Trophoblast cell (in vitro differentiated cells and primary cell): ENCODE data around the gene DIAPH3.

Experiments
- DNase-seq, 2 donors: peaks; one replicate each; pipeline ENCODE4 v3.0.0-alpha.2; 2016
- H2AFZ ChIP-seq: 2 replicates; pipeline ENCODE4 v1.6.1; 2013; ENCODE audit warnings: low read length, moderate library complexity, mild to moderate bottlenecking; ENCODE audit not compliant: insufficient read depth, poor library complexity
- H2AK5ac ChIP-seq: 2 replicates; pipeline ENCODE4 v1.6.1; 2013; ENCODE audit warnings: mild to moderate bottlenecking, low read length
- H2BK120ac ChIP-seq: 2 replicates; pipeline ENCODE4 v1.6.1; 2013; ENCODE audit warnings: low read length, mild to moderate bottlenecking, moderate library complexity; ENCODE audit not compliant: insufficient read depth, poor library complexity
- H2BK12ac ChIP-seq: 2 replicates; pipeline ENCODE4 v1.6.1; 2013; ENCODE audit warnings: mild to moderate bottlenecking, low read length, moderate library complexity
- H2BK5ac ChIP-seq: 2 replicates; pipeline ENCODE4 v1.6.1; 2013; ENCODE audit warnings: low read length, low read depth, moderate library complexity, mild to moderate bottlenecking; ENCODE audit not compliant: poor library complexity
- H3K14ac ChIP-seq: 2 replicates; pipeline ENCODE4 v1.6.1; 2013; ENCODE audit warnings: mild to moderate bottlenecking, low read length
- H3K18ac ChIP-seq: 2 replicates; pipeline ENCODE4 v1.6.1; 2013; ENCODE audit warnings: mild to moderate bottlenecking, low read length
- H3K23ac ChIP-seq: 2 replicates; pipeline ENCODE4 v1.6.1; 2013; ENCODE audit warnings: low read length
- H3K27ac ChIP-seq: 2 replicates; pipeline ENCODE4 v1.5.1; 2013; ENCODE audit warnings: low read depth, mild to moderate bottlenecking, inconsistent platforms, low read length, moderate library complexity
- H3K27me3 ChIP-seq: 2 replicates; pipeline ENCODE4 v1.6.1; 2013; ENCODE audit warnings: inconsistent platforms, mild to moderate bottlenecking, low read length, moderate library complexity; ENCODE audit not compliant: insufficient read depth
- H3K36me3 ChIP-seq, 2 experiments: 1 replicate in 1 of 2; 2 replicates in 1 of 2; pipeline ENCODE4 v1.6.1; 2013; ENCODE audit warnings: low read length in 2 of 2, mild to moderate bottlenecking in 2 of 2, moderate library complexity in 1 of 2; ENCODE audit not compliant: insufficient read depth in 2 of 2, control insufficient read depth in 1 of 2
- H3K4ac ChIP-seq: 2 replicates; pipeline ENCODE4 v1.6.1; 2013; ENCODE audit warnings: low read depth, mild to moderate bottlenecking, low read length, moderate library complexity
- H3K4me1 ChIP-seq, 2 experiments: 1 replicate in 1 of 2; 2 replicates in 1 of 2; pipeline ENCODE4 v1.6.1; 2013; ENCODE audit warnings: low read length in 2 of 2, mild to moderate bottlenecking in 2 of 2, moderate library complexity in 1 of 2; ENCODE audit not compliant: insufficient read depth in 2 of 2, control insufficient read depth in 1 of 2
- H3K4me2 ChIP-seq: 2 replicates; pipeline ENCODE4 v1.6.1; 2013; ENCODE audit warnings: inconsistent platforms, mild to moderate bottlenecking, low read length, moderate library complexity
- H3K4me3 ChIP-seq: 2 replicates; pipeline ENCODE4 v1.5.1; 2013; ENCODE audit warnings: mild to moderate bottlenecking, low read depth, low read length, inconsistent platforms
- H3K79me1 ChIP-seq: one replicate; pipeline ENCODE4 v1.6.1; 2013; ENCODE audit warnings: low read length
- H3K79me2 ChIP-seq: 2 replicates; pipeline ENCODE4 v1.6.1; 2013; ENCODE audit warnings: low read length, mild to moderate bottlenecking; ENCODE audit not compliant: control insufficient read depth, insufficient read depth, poor library complexity
- H3K9ac ChIP-seq: 2 replicates; pipeline ENCODE4 v1.6.1; 2013; ENCODE audit warnings: mild to moderate bottlenecking, low read length
- H3K9me3 ChIP-seq: 2 replicates; pipeline ENCODE4 v1.6.1; 2013; ENCODE audit warnings: low read depth, mild to moderate bottlenecking, control low read depth, inconsistent platforms, low read length; ENCODE audit not compliant: insufficient read depth
- H4K12ac ChIP-seq: 2 replicates; pipeline ENCODE4 v1.6.1; 2013; ENCODE audit warnings: low read depth, mild to moderate bottlenecking, low read length, moderate library complexity
- H4K8ac ChIP-seq: 2 replicates; pipeline ENCODE4 v1.6.1; 2013; ENCODE audit warnings: low read depth, mild to moderate bottlenecking, low read length, moderate library complexity
- H4K91ac ChIP-seq: one replicate; pipeline ENCODE4 v1.6.1; 2013; ENCODE audit warnings: low read depth, mild to moderate bottlenecking, low read length, moderate library complexity
- WGBS: extraction: QIAGEN DNeasy Blood & Tissue Kit; methylation state at CpG from one replicate; pipeline ENCODE4 v1.1.7; 2013; ENCODE audit warnings: missing lambda C conversion rate; ENCODE audit not compliant: insufficient read length, insufficient coverage; ENCODE audit errors: extremely low coverage; 5-methylcytosine and 5-hydroxymethylcytosine counted together

The DIAPH3 gene

DNA sequence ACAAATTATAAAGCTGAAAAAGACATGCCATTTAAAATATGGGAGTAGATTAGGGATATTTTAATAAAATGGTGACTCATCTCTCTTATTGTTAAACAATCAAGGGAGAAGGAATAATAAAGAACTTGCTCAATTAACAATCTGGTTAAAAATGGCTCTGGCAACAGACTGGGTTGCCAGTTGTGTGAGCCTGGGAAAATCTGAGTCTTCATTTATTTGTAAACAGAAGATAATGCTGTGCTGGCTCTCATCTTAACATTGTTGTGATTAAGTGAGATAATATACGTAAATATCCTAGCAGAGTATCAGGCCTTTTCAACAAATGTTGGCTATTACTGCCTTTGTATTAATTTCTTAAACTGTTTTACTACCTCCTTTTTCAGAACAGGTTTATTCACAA is 453.3 kb downstream of the DIAPH3 start:
- Histone ChIP-seq H2BK5ac (no peak overlapping the region), H3K9me3 (no peaks in the 10 kb centered on the region), H2BK12ac (no peak overlapping the region), H3K79me1 (no peaks in the 10 kb centered on the region), H3K14ac (no peak overlapping the region), H4K91ac (no peak overlapping the region), H2AK5ac (no peak overlapping the region), H3K36me3 (no peaks in the 10 kb centered on the region), H4K8ac (no peak overlapping the region), H3K23ac (no peak overlapping the region), H3K18ac (no peak overlapping the region), H3K9ac (no peak overlapping the region), H3K4me3 (no peak overlapping the region), H2AFZ (no peak overlapping the region), H3K4me2 (no peak overlapping the region), H2BK120ac (no peak overlapping the region), H3K4me1 (no peaks in the 10 kb centered on the region), H3K4ac (no peak overlapping the region), H3K27ac (no peak overlapping the region), H3K79me2 (no peaks in the 10 kb centered on the region), H3K27me3 (no peaks in the 10 kb centered on the region), H4K12ac (no peak overlapping the region)
- no peak for DNase-seq
- WGBS = no CpG with 5 or more reads among the region's 1 CpG

DNA sequence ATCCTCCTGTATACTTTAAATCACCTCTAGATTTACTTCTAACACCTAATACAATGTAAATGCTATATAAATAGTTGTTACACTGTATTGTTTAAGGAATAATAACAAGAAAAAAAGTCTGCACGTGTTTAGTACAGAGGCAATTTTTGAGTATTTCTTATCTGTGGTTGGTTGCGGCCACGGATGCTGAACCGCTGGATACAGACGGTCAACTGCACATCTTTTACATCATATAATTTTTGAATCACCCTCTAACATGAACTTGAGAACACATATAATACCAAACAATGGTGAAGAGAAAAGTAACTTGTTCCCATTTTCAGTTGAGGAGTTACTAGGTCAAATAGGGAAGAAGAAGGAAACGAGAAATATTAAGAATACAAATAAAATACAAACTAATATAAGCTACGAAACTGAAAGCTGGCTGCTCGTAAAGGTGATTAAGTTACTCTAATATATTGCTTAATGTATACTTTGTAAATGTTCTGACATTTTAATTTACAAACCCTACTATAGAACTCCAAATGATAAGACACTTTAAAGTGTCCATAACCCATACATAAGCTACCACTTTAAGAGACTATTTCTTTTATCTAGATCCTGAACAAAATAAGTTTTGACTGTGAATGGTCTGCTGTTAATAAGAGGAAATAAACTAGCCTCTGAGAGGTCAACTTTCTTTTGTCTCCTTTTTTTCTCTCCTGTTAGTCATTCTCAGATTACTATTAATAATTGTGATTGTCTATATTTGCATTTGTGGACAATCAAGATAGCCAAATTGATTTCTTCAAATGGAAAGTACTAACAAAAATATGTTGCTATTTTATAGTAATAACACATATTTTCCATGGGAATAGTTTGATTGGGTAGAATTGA is 457.4 kb downstream of the DIAPH3 start:
- Histone ChIP-seq H3K27me3 (no peaks in the 10 kb centered on the region), H3K14ac (no peak overlapping the region), H3K36me3 (no peaks in the 10 kb centered on the region), H3K4me1 (no peaks in the 10 kb centered on the region), H3K9me3 (no peaks in the 10 kb centered on the region), H4K12ac (no peak overlapping the region), H2AK5ac (no peak overlapping the region), H3K79me2 (no peaks in the 10 kb centered on the region), H3K4me3 (no peak overlapping the region), H3K4me2 (no peak overlapping the region), H2AFZ (no peak overlapping the region), H2BK12ac (no peak overlapping the region), H3K23ac (no peak overlapping the region), H4K91ac (no peak overlapping the region), H4K8ac (no peak overlapping the region), H2BK120ac (no peak overlapping the region), H3K79me1 (no peaks in the 10 kb centered on the region), H2BK5ac (no peak overlapping the region), H3K9ac (no peak overlapping the region), H3K18ac (no peak overlapping the region), H3K27ac (no peak overlapping the region), H3K4ac (no peak overlapping the region)
- no CpG with 5 or more reads among the region's 8 CpGs for WGBS
- DNase-seq = no peak

DNA sequence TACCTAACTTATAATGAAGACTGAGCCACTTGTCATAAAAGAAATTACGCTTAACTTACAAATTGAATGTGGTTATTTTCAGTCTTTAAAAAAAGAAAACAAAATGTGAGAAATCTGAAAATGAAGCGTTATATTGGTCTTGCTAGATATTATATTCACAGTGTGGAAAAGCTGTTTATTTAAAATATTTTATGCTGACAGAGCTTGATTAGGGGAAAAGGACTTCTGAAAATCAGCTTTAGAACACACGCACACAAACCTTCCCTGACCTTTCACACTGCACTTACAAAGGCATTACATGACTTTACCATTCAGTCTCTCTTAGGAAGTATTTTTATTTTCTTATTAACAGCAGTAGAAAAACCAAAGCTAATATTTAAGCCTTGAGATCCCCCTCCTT is 461.5 kb downstream of the DIAPH3 start:
- no CpG with 5 or more reads among the region's 3 CpGs for WGBS
- H2BK5ac ChIP-seq = no peak overlapping the region

DNA sequence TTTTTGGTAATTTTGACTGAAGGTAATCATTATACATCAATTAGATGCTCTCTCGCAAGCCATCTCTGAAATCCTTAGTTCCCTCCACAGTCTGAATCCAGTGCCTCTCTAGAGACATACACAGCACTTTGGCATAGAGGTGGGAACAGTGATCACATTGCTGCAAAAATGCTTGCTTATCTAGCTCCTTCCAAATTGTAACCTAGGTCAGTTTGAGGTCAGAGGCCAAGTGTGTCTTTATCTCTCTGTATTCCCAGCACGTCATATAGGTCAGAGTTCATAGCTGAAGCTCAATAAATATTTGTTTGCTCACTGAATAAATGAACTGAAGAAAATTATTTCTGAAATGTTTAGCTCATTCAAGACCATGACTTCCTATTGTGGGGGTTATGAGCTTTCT is 462.5 kb downstream of the DIAPH3 start:
- no peak overlapping the region for H3K4me3 ChIP-seq
- H3K9me3 ChIP-seq = no peaks in the 10 kb centered on the region
- H3K14ac ChIP-seq = no peak overlapping the region
- H3K4me2 ChIP-seq = no peak overlapping the region
- H2BK5ac ChIP-seq = no peak overlapping the region
- no peaks in the 10 kb centered on the region for H3K4me1 ChIP-seq
- H3K4ac ChIP-seq = no peak overlapping the region
- no peak for DNase-seq
- no peaks in the 10 kb centered on the region for H3K27me3 ChIP-seq
- H4K91ac ChIP-seq = no peak overlapping the region
- H2AFZ ChIP-seq = no peak overlapping the region
- no peaks in the 10 kb centered on the region for H3K36me3 ChIP-seq
- H3K9ac ChIP-seq = no peak overlapping the region
- no peak overlapping the region for H4K12ac ChIP-seq
- no peak overlapping the region for H2BK12ac ChIP-seq
- no peak overlapping the region for H3K18ac ChIP-seq
- no peaks in the 10 kb centered on the region for H3K79me2 ChIP-seq
- no peaks in the 10 kb centered on the region for H3K79me1 ChIP-seq
- H3K27ac ChIP-seq = no peak overlapping the region
- H2AK5ac ChIP-seq = no peak overlapping the region
- H3K23ac ChIP-seq = no peak overlapping the region
- no peak overlapping the region for H4K8ac ChIP-seq
- H2BK120ac ChIP-seq = no peak overlapping the region
- WGBS = no CpG with 5 or more reads among the region's 2 CpGs

More for the DNA sequence above, 461.5 kb downstream of the DIAPH3 start:
- Histone ChIP-seq H2AFZ (no peak overlapping the region), H3K9ac (no peak overlapping the region), H3K4me3 (no peak overlapping the region), H2AK5ac (no peak overlapping the region), H2BK12ac (no peak overlapping the region), H4K12ac (no peak overlapping the region), H3K4me1 (no peaks in the 10 kb centered on the region), H3K18ac (no peak overlapping the region), H3K36me3 (no peaks in the 10 kb centered on the region), H3K4ac (no peak overlapping the region), H3K9me3 (no peaks in the 10 kb centered on the region), H3K27me3 (no peaks in the 10 kb centered on the region), H3K23ac (no peak overlapping the region), H4K91ac (no peak overlapping the region), H3K79me1 (no peaks in the 10 kb centered on the region), H3K4me2 (no peak overlapping the region), H3K27ac (no peak overlapping the region), H4K8ac (no peak overlapping the region), H3K79me2 (no peaks in the 10 kb centered on the region), H2BK120ac (no peak overlapping the region), H3K14ac (no peak overlapping the region)
- DNase-seq = no peak
